Body of pancreas (tissue), 4 donors: ENCODE results near the gene RNASEH2B. TPM values are rescaled to one million over a fixed set of nuclear protein-coding genes. Genes with fewer than 3 reads are reported as not detected.

Experiments used
- ATAC-seq: fragments of 150-250 bp; one replicate; pipeline ENCODE4 v1.9.1; 2016
- DNase-seq, 4 donors: peaks; one replicate each; pipeline ENCODE4 v3.0.0-alpha.2; 2019
- H3K27ac ChIP-seq, 4 donors: fragments of 200-600 bp; sonication (generic); 1 replicate in 3 of 4; 2 replicates in 1 of 4; pipeline versions ENCODE4 v1.5.1 to v1.6.1; 2016 to 2019; ENCODE audit warnings: mild to moderate bottlenecking in 1 of 4, mixed read lengths in 1 of 4, moderate library complexity in 1 of 4
- H3K27me3 ChIP-seq, 2 donors: fragments of 200-600 bp; sonication (generic); one replicate each; pipeline ENCODE4 v1.6.0; 2016; ENCODE audit warnings: mild to moderate bottlenecking in 1 of 2
- H3K36me3 ChIP-seq, 2 donors: fragments of 200-600 bp; sonication (generic); replicated peaks in 1 of 2; 2 replicates each; pipeline ENCODE4 v1.5.1; 2016; ENCODE audit warnings: low read depth in 2 of 2; ENCODE audit not compliant: insufficient read depth in 1 of 2
- H3K4me1 ChIP-seq: fragments of 200-600 bp; sonication (generic); one replicate; pipeline ENCODE4 v1.6.0; 2016
- H3K4me3 ChIP-seq, 2 donors: fragments of 200-600 bp; sonication (generic); 1 replicate in 1 of 2; 2 replicates in 1 of 2; pipeline ENCODE4 v1.5.1; 2016 to 2019
- H3K9me3 ChIP-seq, 3 donors: fragments of 200-600 bp; sonication (generic); 1 replicate in 2 of 3; 2 replicates in 1 of 3; pipeline ENCODE4 v1.5.1; 2016
- POLR2A ChIP-seq, 3 donors: fragments of 450-650 bp; IDR thresholded peaks; one replicate each; pipeline ENCODE4 v1.6.1; 2016; ENCODE audit warnings: antibody characterized with exemption in 3 of 3, mild to moderate bottlenecking in 2 of 3
- WGBS, 2 donors: methylation state at CpG; one replicate each; pipeline ENCODE4 v1.1.5; 2017; 5-methylcytosine and 5-hydroxymethylcytosine counted together
- intact Hi-C: fragments of 100-400 bp; cut with DNase I; formaldehyde crosslinking; loops from one replicate; pipeline ENCODE4 v1.15.1; 2023
- total RNA-seq, 2 donors: library from RNA; depleted of rRNA; stranded (reverse); fragments of >200 nt; gene quantifications; one replicate each; pipeline ENCODE4 v1.1.0, GENCODE V29; 2016
- TF ChIP-seq, protein P1 (sequence below), 7 experiments: fragments of 450-650 bp in 4 of 7; fragments of 200-600 bp in 3 of 7; sonication (generic) in 3 of 7; IDR thresholded peaks; one replicate each; pipeline ENCODE4 v1.5.1; 2016 to 2019; ENCODE audit warnings: antibody characterized with exemption in 7 of 7

RNASEH2B gene
- total RNA-seq, 2 donors from 2014 or later = 17.1 to 34.2 TPM

DNA sequence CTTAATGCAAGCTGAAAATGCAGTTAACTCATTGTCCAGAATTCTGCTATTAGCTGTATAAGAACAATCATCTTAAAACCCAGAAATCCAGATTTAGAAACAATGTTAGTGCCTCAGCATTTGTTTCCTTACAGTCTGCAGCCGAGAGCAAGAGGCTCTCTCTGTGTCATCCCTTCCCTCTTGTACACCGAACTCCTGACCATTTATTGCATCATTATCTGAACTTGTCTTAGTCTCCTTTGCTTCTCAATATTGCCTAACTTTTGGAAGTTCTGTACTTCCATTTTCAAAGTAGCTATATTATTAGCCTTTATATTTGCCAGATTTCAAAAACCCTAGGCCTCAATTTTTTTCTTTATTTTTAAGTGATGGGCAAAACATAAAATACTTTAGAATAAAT lies 27.1 kb downstream of the RNASEH2B start:
- intact Hi-C loops = no loop called here
- peak overlapping the region in 1 of 4 donors; percentile 13 for H3K27ac ChIP-seq
- no peak for ATAC-seq
- no peaks in the 10 kb centered on the region for H3K9me3 ChIP-seq
- H3K4me1 ChIP-seq = no peaks in the 10 kb centered on the region
- 76 to 98% methylated on average over 2 of the region's 2 CpGs for WGBS, 2 donors
- H3K27me3 ChIP-seq = no peaks in the 10 kb centered on the region
- TF ChIP-seq POLR2A (IDR thresholded peaks at IDR 0.05) = no peak
- TF ChIP-seq, protein P1, sequence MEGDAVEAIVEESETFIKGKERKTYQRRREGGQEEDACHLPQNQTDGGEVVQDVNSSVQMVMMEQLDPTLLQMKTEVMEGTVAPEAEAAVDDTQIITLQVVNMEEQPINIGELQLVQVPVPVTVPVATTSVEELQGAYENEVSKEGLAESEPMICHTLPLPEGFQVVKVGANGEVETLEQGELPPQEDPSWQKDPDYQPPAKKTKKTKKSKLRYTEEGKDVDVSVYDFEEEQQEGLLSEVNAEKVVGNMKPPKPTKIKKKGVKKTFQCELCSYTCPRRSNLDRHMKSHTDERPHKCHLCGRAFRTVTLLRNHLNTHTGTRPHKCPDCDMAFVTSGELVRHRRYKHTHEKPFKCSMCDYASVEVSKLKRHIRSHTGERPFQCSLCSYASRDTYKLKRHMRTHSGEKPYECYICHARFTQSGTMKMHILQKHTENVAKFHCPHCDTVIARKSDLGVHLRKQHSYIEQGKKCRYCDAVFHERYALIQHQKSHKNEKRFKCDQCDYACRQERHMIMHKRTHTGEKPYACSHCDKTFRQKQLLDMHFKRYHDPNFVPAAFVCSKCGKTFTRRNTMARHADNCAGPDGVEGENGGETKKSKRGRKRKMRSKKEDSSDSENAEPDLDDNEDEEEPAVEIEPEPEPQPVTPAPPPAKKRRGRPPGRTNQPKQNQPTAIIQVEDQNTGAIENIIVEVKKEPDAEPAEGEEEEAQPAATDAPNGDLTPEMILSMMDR (IDR thresholded peaks at IDR 0.05) = no peak
- no peak overlapping the region for H3K4me3 ChIP-seq
- H3K36me3 ChIP-seq = peaks cover 0 to 3% of the 10 kb centered on the region in 2 donors
- DNase-seq = peak in 1 of 4 donors; percentile 16

DNA sequence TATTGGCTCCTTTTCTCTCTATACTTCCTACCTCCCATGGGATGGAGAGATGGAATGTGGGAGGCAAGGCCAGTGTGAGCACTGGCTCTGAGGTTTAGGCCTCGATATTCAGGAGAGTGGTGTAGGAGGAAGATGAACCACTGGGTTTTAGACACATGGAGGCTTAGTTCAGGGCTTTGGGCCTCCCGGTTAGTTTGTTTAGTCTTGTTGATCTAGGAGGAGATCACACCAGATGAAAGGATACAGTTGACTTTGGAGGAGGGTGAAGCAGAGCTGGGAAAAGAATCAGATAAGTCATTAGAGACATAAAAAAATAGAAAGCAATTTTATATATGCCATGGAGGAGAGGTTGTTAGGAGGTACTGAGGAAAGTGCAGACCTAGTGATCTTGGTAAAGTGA lies 30.9 kb downstream of the RNASEH2B start:
- Histone ChIP-seq H3K27ac (no peak overlapping the region), H3K4me3 (no peak overlapping the region), H3K9me3 (no peaks in the 10 kb centered on the region), H3K36me3 (no peaks in the 10 kb centered on the region), H3K4me1 (no peaks in the 10 kb centered on the region), H3K27me3 (no peaks in the 10 kb centered on the region)
- TF ChIP-seq POLR2A (IDR thresholded peaks at IDR 0.05) = no peak
- TF ChIP-seq, protein P1 (IDR thresholded peaks at IDR 0.05) = no peak
- intact Hi-C loops = no loop called here
- DNase-seq = no peak
- WGBS, 2 donors = 67 to 73% methylated on average over 2 of the region's 2 CpGs
- ATAC-seq = no peak

DNA sequence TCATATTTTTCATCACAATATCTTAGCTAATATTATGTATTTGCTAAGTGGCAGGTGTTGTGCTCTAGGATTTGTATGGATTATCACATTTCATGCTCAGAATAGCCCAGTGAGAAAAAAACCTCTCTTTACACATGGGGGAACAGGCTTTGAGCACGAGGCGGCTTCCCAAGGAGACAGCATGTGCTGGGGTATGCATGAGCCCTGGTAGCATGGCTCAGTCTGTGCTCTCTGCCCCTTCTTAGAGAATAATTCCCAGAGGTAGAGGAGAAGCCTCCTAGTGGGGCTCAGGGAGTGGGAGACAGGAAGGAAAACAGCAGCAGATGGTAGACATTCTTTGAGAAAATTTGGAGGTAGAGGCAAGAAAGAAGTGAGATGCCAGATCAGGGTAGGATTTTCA lies 31.6 kb downstream of the RNASEH2B start:
- Histone ChIP-seq H3K4me3 (no peak overlapping the region), H3K27ac (no peak overlapping the region), H3K9me3 (no peaks in the 10 kb centered on the region), H3K36me3 (no peaks in the 10 kb centered on the region), H3K27me3 (no peaks in the 10 kb centered on the region), H3K4me1 (no peaks in the 10 kb centered on the region)
- intact Hi-C loops = no loop called here
- TF ChIP-seq, protein P1 (IDR thresholded peaks at IDR 0.05) = no peak
- no peak for TF ChIP-seq POLR2A (IDR thresholded peaks at IDR 0.05)
- 83 to 88% methylated on average over 2 of the region's 2 CpGs for WGBS, 2 donors
- ATAC-seq = no peak
- DNase-seq = no peak

DNA sequence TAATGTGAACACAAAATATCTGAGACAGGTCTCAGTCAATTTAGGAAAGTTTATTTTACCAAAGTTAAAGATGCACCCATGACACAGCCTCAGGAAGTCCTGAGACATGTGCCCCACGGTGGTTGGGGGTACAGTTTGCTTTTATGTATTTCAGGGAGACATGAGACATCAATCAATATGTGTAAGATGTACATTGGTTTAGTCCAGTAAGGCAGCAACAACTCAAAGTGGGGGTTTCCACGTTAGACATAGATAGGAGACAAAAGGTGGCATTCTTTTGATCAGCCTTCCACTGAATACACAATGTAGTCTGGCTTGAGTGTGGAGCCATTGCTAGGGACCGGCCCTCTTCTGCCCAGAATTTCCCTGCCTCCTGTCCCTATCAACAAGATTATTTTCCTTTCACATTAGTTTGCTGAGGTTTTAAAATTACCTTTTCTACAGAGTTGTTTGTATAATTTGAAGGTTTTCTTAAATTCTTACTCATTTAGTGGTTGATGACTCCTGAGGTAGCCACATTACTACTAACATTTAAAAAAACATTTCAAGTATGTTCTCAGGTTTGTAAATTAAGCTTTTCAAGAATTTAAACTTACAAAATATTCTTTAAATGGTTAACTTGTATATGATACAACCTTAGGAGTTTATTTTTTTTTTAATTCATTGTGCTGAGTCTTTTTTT lies 33.2 kb downstream of the RNASEH2B start:
- Histone ChIP-seq H3K36me3 (no peaks in the 10 kb centered on the region), H3K4me1 (no peaks in the 10 kb centered on the region), H3K27me3 (no peaks in the 10 kb centered on the region), H3K4me3 (no peak overlapping the region), H3K27ac (no peak overlapping the region), H3K9me3 (no peaks in the 10 kb centered on the region)
- ATAC-seq (no peak), DNase-seq (no peak)
- intact Hi-C loops = no loop called here
- TF ChIP-seq POLR2A (IDR thresholded peaks at IDR 0.05) = no peak
- TF ChIP-seq, protein P1 (IDR thresholded peaks at IDR 0.05) = no peak
- WGBS, 2 donors = 77 to 82% methylated on average over 3 of the region's 3 CpGs

DNA sequence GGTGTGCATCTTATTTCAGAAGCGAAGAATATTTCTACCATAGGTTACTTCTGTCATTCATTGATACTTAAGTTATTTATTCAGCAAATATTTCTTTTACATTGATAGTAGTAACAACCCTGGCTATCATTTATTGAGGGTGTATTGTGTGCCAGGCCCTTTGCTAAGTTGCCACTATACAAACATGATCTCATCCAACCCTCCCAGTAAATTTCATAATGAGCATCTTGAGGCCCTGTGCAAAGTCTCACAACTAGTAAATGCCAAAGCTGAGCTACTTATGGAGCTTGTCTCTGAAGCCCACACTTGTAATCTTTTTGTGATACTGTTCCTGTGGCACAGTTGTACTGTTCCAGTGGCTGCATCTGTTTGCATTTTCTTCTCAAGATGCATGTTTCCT lies 36.1 kb downstream of the RNASEH2B start:
- TF ChIP-seq POLR2A (IDR thresholded peaks at IDR 0.05) = no peak
- TF ChIP-seq, protein P1 (IDR thresholded peaks at IDR 0.05) = no peak
- intact Hi-C loops = no loop called here
- no peak overlapping the region for H3K27ac ChIP-seq
- peaks cover 0 to 3% of the 10 kb centered on the region in 2 donors for H3K36me3 ChIP-seq
- ATAC-seq (no peak), DNase-seq (no peak)
- no peaks in the 10 kb centered on the region for H3K4me1 ChIP-seq
- WGBS, 2 donors = 94 to 96% methylated on average over 1 of the region's 1 CpG
- H3K4me3 ChIP-seq = no peak overlapping the region
- no peaks in the 10 kb centered on the region for H3K9me3 ChIP-seq
- no peaks in the 10 kb centered on the region for H3K27me3 ChIP-seq
